ENCODE data around the gene VWA8. TPM values are rescaled to one million over a fixed set of nuclear protein-coding genes. Genes with fewer than 3 reads are reported as not detected.

VWA8 gene
- total RNA-seq, 5 donors from 2014 or later (not counting 1 experiment from before 2014, with no cell fraction given) = 17.8 to 27.1 (median 22.9) TPM

- no peak overlapping the region for H3K4me3 ChIP-seq (ENCODE audit: control insufficient read depth in 1 of 2, extremely low read depth in 1 of 2, low read length in 1 of 2)
- H3K4me1 ChIP-seq (ENCODE audit: control insufficient read depth in 1 of 2, extremely low read depth in 1 of 2, insufficient read depth in 2 of 2, low read length in 2 of 2) = no peaks in the 10 kb centered on the region
- no peaks in the 10 kb centered on the region for H3K9me3 ChIP-seq
- peaks cover 64% of the 10 kb centered on the region for H3K36me3 Mint-ChIP-seq
- H3K27ac Mint-ChIP-seq = no peak overlapping the region
- ChIA-PET CTCF (no interaction called here), POLR2A (no interaction called here)
- ATAC-seq (replicated peaks in 1 of 4) (no peak), DNase-seq (peak in 1 of 35 experiments; percentile 7)
- no peak overlapping the region for H3K27ac ChIP-seq (ENCODE audit: low read length)
- peaks cover 0 to 13% of the 10 kb centered on the region in 2 donors for H3K36me3 ChIP-seq (ENCODE audit: control insufficient read depth in 2 of 2, extremely low read depth in 1 of 2, insufficient read depth in 1 of 2, low read length in 1 of 2)
- WGBS (ENCODE audit: insufficient coverage) = no CpG with 5 or more reads among the region's 1 CpG
- H3K27me3 ChIP-seq (replicated peaks in 1 of 2; ENCODE audit: control insufficient read depth in 2 of 2, extremely low read depth in 1 of 2, insufficient read depth in 2 of 2, low read length in 1 of 2) = no peaks in the 10 kb centered on the region
- peaks cover 0 to 7% (median 0%) of the 10 kb centered on the region in 3 donors for H3K9me3 Mint-ChIP-seq
- no peak overlapping the region for H3K4me3 Mint-ChIP-seq
- peaks cover 0 to 8% (median 3%) of the 10 kb centered on the region in 3 donors for H3K4me1 Mint-ChIP-seq
- no peaks in the 10 kb centered on the region for H3K27me3 Mint-ChIP-seq
Observed at GRCh38 chr13:41603917-41604316, 357.0 kb downstream of the VWA8 start.

GRCh38 chr13:41601718-41602445 lies 359.0 kb downstream of the VWA8 start:
- Histone ChIP-seq H3K27me3 (replicated peaks in 1 of 2; ENCODE audit: control insufficient read depth in 2 of 2, extremely low read depth in 1 of 2, insufficient read depth in 2 of 2, low read length in 1 of 2) (no peaks in the 10 kb centered on the region), H3K36me3 (ENCODE audit: control insufficient read depth in 2 of 2, extremely low read depth in 1 of 2, insufficient read depth in 1 of 2, low read length in 1 of 2) (peaks cover 0 to 13% of the 10 kb centered on the region in 2 donors), H3K4me3 (ENCODE audit: control insufficient read depth in 1 of 2, extremely low read depth in 1 of 2, low read length in 1 of 2) (no peak overlapping the region), H3K9me3 (no peaks in the 10 kb centered on the region), H3K27ac (ENCODE audit: low read length) (no peak overlapping the region), H3K4me1 (ENCODE audit: control insufficient read depth in 1 of 2, extremely low read depth in 1 of 2, insufficient read depth in 2 of 2, low read length in 2 of 2) (no peaks in the 10 kb centered on the region)
- Mint-ChIP-seq H3K36me3 (peaks cover 60% of the 10 kb centered on the region), H3K9me3 (peaks cover 0 to 7% (median 0%) of the 10 kb centered on the region in 3 donors), H3K27ac (no peak overlapping the region), H3K27me3 (no peaks in the 10 kb centered on the region), H3K4me3 (no peak overlapping the region), H3K4me1 (peaks cover 5 to 19% (median 10%) of the 10 kb centered on the region in 3 donors)
- ChIA-PET CTCF (interaction anchor here in 1 of 2 donors (0.6 kb wide), 1 partner anchor 919 kb away, joined by 3 read pairs; no protein-coding TSS in a partner anchor), POLR2A (interaction anchor here in 1 of 2 donors (0.6 kb wide), 1 partner anchor 425 kb away, joined by 3 read pairs; no protein-coding TSS in a partner anchor)
- no peak for ATAC-seq (replicated peaks in 1 of 4)
- DNase-seq = no peak
- 96% methylated on average over 3 of the region's 7 CpGs for WGBS (ENCODE audit: insufficient coverage)

- H3K4me3 ChIP-seq (ENCODE audit: control insufficient read depth in 1 of 2, extremely low read depth in 1 of 2, low read length in 1 of 2) = no peak overlapping the region
- H3K36me3 ChIP-seq (ENCODE audit: control insufficient read depth in 2 of 2, extremely low read depth in 1 of 2, insufficient read depth in 1 of 2, low read length in 1 of 2) = peaks cover 0 to 3% of the 10 kb centered on the region in 2 donors
- H3K9me3 Mint-ChIP-seq = peaks cover 0 to 7% (median 0%) of the 10 kb centered on the region in 3 donors
- H3K27ac ChIP-seq (ENCODE audit: low read length) = no peak overlapping the region
- H3K4me1 ChIP-seq (ENCODE audit: control insufficient read depth in 1 of 2, extremely low read depth in 1 of 2, insufficient read depth in 2 of 2, low read length in 2 of 2) = peaks cover 0 to 4% of the 10 kb centered on the region in 2 experiments
- WGBS (ENCODE audit: insufficient coverage) = no CpG with 5 or more reads among the region's 3 CpGs
- no peak overlapping the region for H3K27ac Mint-ChIP-seq
- ChIA-PET POLR2A (no interaction called here), CTCF (no interaction called here)
- no peaks in the 10 kb centered on the region for H3K27me3 ChIP-seq (replicated peaks in 1 of 2; ENCODE audit: control insufficient read depth in 2 of 2, extremely low read depth in 1 of 2, insufficient read depth in 2 of 2, low read length in 1 of 2)
- DNase-seq = no peak
- no peaks in the 10 kb centered on the region for H3K9me3 ChIP-seq
- peaks cover 46% of the 10 kb centered on the region for H3K36me3 Mint-ChIP-seq
- peaks cover 9 to 31% (median 17%) of the 10 kb centered on the region in 3 donors for H3K4me1 Mint-ChIP-seq
- no peak for ATAC-seq (replicated peaks in 1 of 4)
- no peaks in the 10 kb centered on the region for H3K27me3 Mint-ChIP-seq
- H3K4me3 Mint-ChIP-seq = no peak overlapping the region
Observed at GRCh38 chr13:41599619-41600018, 361.3 kb downstream of the VWA8 start.

GRCh38 chr13:41597348-41598041 lies 363.4 kb downstream of the VWA8 start:
- Mint-ChIP-seq H3K4me3 (no peak overlapping the region), H3K4me1 (peaks cover 9 to 31% (median 17%) of the 10 kb centered on the region in 3 donors), H3K36me3 (peaks cover 41% of the 10 kb centered on the region), H3K9me3 (peaks cover 0 to 7% (median 0%) of the 10 kb centered on the region in 3 donors), H3K27ac (no peak overlapping the region), H3K27me3 (no peaks in the 10 kb centered on the region)
- Histone ChIP-seq H3K4me1 (ENCODE audit: control insufficient read depth in 1 of 2, extremely low read depth in 1 of 2, insufficient read depth in 2 of 2, low read length in 2 of 2) (peaks cover 0 to 4% of the 10 kb centered on the region in 2 experiments), H3K9me3 (no peaks in the 10 kb centered on the region), H3K27ac (ENCODE audit: low read length) (no peak overlapping the region), H3K27me3 (replicated peaks in 1 of 2; ENCODE audit: control insufficient read depth in 2 of 2, extremely low read depth in 1 of 2, insufficient read depth in 2 of 2, low read length in 1 of 2) (no peaks in the 10 kb centered on the region), H3K36me3 (ENCODE audit: control insufficient read depth in 2 of 2, extremely low read depth in 1 of 2, insufficient read depth in 1 of 2, low read length in 1 of 2) (no peaks in the 10 kb centered on the region), H3K4me3 (ENCODE audit: control insufficient read depth in 1 of 2, extremely low read depth in 1 of 2, low read length in 1 of 2) (no peak overlapping the region)
- no CpG with 5 or more reads among the region's 2 CpGs for WGBS (ENCODE audit: insufficient coverage)
- ChIA-PET CTCF (interaction anchor here in 1 of 2 donors (0.6 kb wide), 1 partner anchor 37 kb away, joined by 3 read pairs; no protein-coding TSS in a partner anchor), POLR2A (no interaction called here)
- ATAC-seq (replicated peaks in 1 of 4) (no peak), DNase-seq (no peak)

- H3K27ac Mint-ChIP-seq = no peak overlapping the region
- no peak for ATAC-seq (replicated peaks in 1 of 4)
Observed at GRCh38 chr13:41596190-41596589, 364.7 kb downstream of the VWA8 start.

GRCh38 chr13:41595298-41595697 lies 365.6 kb downstream of the VWA8 start:
- H3K27me3 Mint-ChIP-seq = no peaks in the 10 kb centered on the region
- ChIA-PET CTCF (interaction anchor here in 1 of 2 donors (0.7 kb wide), 1 partner anchor 380 kb away, joined by 3 read pairs; no protein-coding TSS in a partner anchor), POLR2A (interaction anchor here in 1 of 2 donors (0.5 to 1.0 kb wide), 2 partner anchors 123 to 134 kb away, joined by 3 read pairs; no protein-coding TSS in a partner anchor)
- DNase-seq (no peak), ATAC-seq (replicated peaks in 1 of 4) (no peak)
- H3K4me3 Mint-ChIP-seq = no peak overlapping the region
- peaks cover 0 to 4% of the 10 kb centered on the region in 2 experiments for H3K4me1 ChIP-seq (ENCODE audit: control insufficient read depth in 1 of 2, extremely low read depth in 1 of 2, insufficient read depth in 2 of 2, low read length in 2 of 2)
- H3K27ac Mint-ChIP-seq = no peak overlapping the region
- peaks cover 0 to 6% of the 10 kb centered on the region in 2 donors for H3K36me3 ChIP-seq (ENCODE audit: control insufficient read depth in 2 of 2, extremely low read depth in 1 of 2, insufficient read depth in 1 of 2, low read length in 1 of 2)
- no peaks in the 10 kb centered on the region for H3K9me3 ChIP-seq
- H3K4me1 Mint-ChIP-seq = peaks cover 13 to 23% (median 20%) of the 10 kb centered on the region in 3 donors
- peaks cover 30% of the 10 kb centered on the region for H3K36me3 Mint-ChIP-seq
- no peak overlapping the region for H3K27ac ChIP-seq (ENCODE audit: low read length)
- H3K9me3 Mint-ChIP-seq = no peaks in the 10 kb centered on the region
- no peaks in the 10 kb centered on the region for H3K27me3 ChIP-seq (replicated peaks in 1 of 2; ENCODE audit: control insufficient read depth in 2 of 2, extremely low read depth in 1 of 2, insufficient read depth in 2 of 2, low read length in 1 of 2)
- no peak overlapping the region for H3K4me3 ChIP-seq (ENCODE audit: control insufficient read depth in 1 of 2, extremely low read depth in 1 of 2, low read length in 1 of 2)
- no CpG with 5 or more reads among the region's 1 CpG for WGBS (ENCODE audit: insufficient coverage)

More at GRCh38 chr13:41596190-41596589, 364.7 kb downstream of the VWA8 start:
- no peak overlapping the region for H3K27ac ChIP-seq (ENCODE audit: low read length)
- peaks cover 0 to 6% (median 0%) of the 10 kb centered on the region in 3 donors for H3K9me3 Mint-ChIP-seq
- no peak for DNase-seq
- peaks cover 0 to 4% of the 10 kb centered on the region in 2 experiments for H3K4me1 ChIP-seq (ENCODE audit: control insufficient read depth in 1 of 2, extremely low read depth in 1 of 2, insufficient read depth in 2 of 2, low read length in 2 of 2)
- H3K27me3 Mint-ChIP-seq = no peaks in the 10 kb centered on the region
- no peaks in the 10 kb centered on the region for H3K9me3 ChIP-seq
- H3K4me3 Mint-ChIP-seq = no peak overlapping the region
- ChIA-PET CTCF (interaction anchor here in 1 of 2 donors (0.7 kb wide), 1 partner anchor 379 kb away, joined by 3 read pairs; no protein-coding TSS in a partner anchor), POLR2A (no interaction called here)
- peaks cover 33% of the 10 kb centered on the region for H3K36me3 Mint-ChIP-seq
- H3K4me1 Mint-ChIP-seq = peaks cover 9 to 29% (median 17%) of the 10 kb centered on the region in 3 donors
- H3K4me3 ChIP-seq (ENCODE audit: control insufficient read depth in 1 of 2, extremely low read depth in 1 of 2, low read length in 1 of 2) = no peak overlapping the region
- no peaks in the 10 kb centered on the region for H3K27me3 ChIP-seq (replicated peaks in 1 of 2; ENCODE audit: control insufficient read depth in 2 of 2, extremely low read depth in 1 of 2, insufficient read depth in 2 of 2, low read length in 1 of 2)
- H3K36me3 ChIP-seq (ENCODE audit: control insufficient read depth in 2 of 2, extremely low read depth in 1 of 2, insufficient read depth in 1 of 2, low read length in 1 of 2) = no peaks in the 10 kb centered on the region

Data from T-cell (primary cell).